Activated T-helper 1 cell treated with anti-CD3 and anti-CD28 coated beads, Interleukin-12 subunit alpha, Interleukin-12 subunit beta, Interleukin-2, Interleukin-4 antibody, amounts not matched to agents 30 ng/mL and 10 ng/mL and 1 ng/mL, durations not matched to agents 14 hours and 24 hours and 36 hours (primary cell): ENCODE measurements around the gene CFAP46. TPM values are rescaled to one million over a fixed set of nuclear protein-coding genes. Genes with fewer than 3 reads are reported as not detected.

Experiments
- DNase-seq: peaks from one replicate; pipeline ENCODE4 v3.0.0; 2021; ENCODE audit warnings: low spot score
- H3K27ac Mint-ChIP-seq: one replicate; pipeline ENCODE4 v1.8.0; 2021; ENCODE audit warnings: mild to moderate bottlenecking, mixed read lengths
- H3K27me3 Mint-ChIP-seq: one replicate; pipeline ENCODE4 v1.8.0; 2022; ENCODE audit warnings: mild to moderate bottlenecking, moderate library complexity, mixed read lengths; ENCODE audit not compliant: insufficient read depth
- H3K36me3 Mint-ChIP-seq: one replicate; pipeline ENCODE4 v1.8.0; 2021; ENCODE audit warnings: low read depth, mixed read lengths
- H3K4me1 Mint-ChIP-seq: one replicate; pipeline ENCODE4 v1.8.0; 2021; ENCODE audit warnings: low read depth, mixed read lengths
- H3K4me3 Mint-ChIP-seq: one replicate; pipeline ENCODE4 v1.8.0; 2021; ENCODE audit warnings: mild to moderate bottlenecking, moderate library complexity, mixed read lengths
- H3K9me3 Mint-ChIP-seq: one replicate; pipeline ENCODE4 v1.8.0; 2021; ENCODE audit warnings: mixed read lengths
- intact Hi-C: fragments of 100-400 bp; cut with micrococcal nuclease; formaldehyde crosslinking; loops from one replicate; pipeline ENCODE4 v1.15.1; 2024
- total RNA-seq: library from RNA; stranded (reverse); gene quantifications from 2 replicates; pipeline ENCODE4 v1.2.3, GENCODE V29; 2022

Gene CFAP46
- total RNA-seq, 1 donor from 2014 or later, result not detected

DNA sequence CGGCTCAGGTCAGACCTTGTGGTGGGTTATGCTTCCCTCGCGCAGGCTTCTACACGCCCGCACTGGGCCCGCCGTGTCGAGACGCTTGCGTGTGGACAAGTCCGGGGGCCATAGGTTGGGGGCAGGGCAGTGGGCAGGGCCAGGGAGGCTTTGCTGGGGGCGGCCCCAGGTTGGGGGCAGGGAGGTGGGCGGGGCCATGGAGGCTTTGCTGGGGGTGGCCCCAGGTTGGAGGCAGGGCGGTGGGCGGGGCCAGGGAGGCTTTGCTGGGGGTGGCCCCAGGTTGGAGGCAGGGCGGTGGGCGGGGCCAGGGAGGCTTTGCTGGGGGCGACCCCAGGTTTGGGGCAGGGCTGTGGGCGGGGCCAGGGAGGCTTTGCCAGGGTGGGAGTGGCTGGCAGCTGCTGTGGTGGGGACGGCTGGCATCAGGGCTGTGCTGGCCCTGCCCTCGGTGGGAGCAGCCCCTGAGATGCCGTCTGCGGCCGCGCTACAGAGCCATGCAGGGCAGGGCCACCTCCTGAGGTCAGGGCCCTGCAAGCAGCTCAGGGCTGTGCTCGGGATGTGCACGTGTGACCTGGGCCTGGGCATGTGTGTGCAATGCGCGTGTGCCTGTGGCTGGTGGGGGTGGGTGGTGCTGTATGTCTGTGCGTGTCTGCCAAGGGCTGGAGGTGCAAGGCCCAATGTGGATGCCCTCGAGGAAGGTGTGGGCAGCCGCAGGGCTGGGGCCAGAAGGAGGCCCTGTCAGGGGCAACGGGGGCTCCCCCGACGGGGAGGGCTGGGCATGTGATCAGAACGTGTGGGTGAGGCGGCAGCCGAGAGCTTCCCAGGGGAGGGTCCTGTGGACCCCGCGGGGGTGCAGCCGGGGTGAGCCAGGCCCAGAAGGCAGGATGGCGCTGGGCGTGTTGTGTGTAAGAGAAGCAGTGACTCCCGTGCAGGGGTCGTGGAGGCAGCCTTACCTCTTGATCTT is 84.0 kb downstream of the CFAP46 start:
- H3K36me3 Mint-ChIP-seq, result no peaks in the 10 kb centered on the region
- H3K27ac Mint-ChIP-seq, result no peak overlapping the region
- DNase-seq, result no peak

DNA sequence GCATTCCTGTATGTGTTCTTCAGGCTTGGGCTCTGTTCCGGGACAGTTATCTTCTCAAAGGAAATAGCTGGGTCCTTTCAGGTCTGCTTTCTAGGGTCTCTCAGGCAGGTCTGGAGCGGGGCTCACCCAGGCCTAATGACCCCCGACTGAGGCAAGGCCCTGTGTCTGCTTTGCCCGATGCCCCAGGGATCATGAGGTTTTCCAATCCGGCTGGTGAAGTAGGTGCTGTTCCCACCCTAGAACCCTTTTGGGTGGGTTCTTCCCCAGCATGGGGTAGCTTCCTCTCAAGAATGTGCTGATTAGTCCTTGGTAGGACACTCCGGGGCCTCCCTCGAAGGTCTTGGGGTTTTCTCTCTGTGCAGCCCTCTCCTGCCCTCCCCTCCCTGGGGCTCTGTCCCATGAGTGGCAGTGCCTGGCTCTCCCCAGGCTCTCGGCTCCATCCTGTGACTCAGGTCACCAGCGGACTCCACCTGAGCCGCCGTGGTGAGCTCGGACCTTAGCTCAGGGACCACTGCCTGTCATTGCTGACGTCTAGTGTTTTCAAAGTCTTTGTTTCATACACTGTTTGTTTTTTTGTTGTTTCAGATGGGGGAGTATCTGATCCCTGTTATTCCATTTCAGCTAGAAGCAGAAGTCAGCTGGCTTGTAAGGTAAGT is 85.4 kb downstream of the CFAP46 start:
- Mint-ChIP-seq H3K9me3 (no peaks in the 10 kb centered on the region), H3K4me1 (no peaks in the 10 kb centered on the region), H3K36me3 (no peaks in the 10 kb centered on the region), H3K4me3 (no peak overlapping the region), H3K27me3 (peaks cover 3% of the 10 kb centered on the region), H3K27ac (no peak overlapping the region)
- intact Hi-C loops, result no loop called here
- no peak for DNase-seq

More for the DNA sequence above, 84.0 kb downstream of the CFAP46 start:
- Mint-ChIP-seq H3K9me3 (no peaks in the 10 kb centered on the region), H3K4me3 (no peak overlapping the region), H3K27me3 (peaks cover 3% of the 10 kb centered on the region), H3K4me1 (no peaks in the 10 kb centered on the region)
- intact Hi-C loops, result no loop called here

- intact Hi-C loops, result no loop called here
- Mint-ChIP-seq H3K4me1 (no peaks in the 10 kb centered on the region), H3K4me3 (no peak overlapping the region), H3K36me3 (no peaks in the 10 kb centered on the region), H3K27ac (no peak overlapping the region), H3K27me3 (peaks cover 3% of the 10 kb centered on the region), H3K9me3 (no peaks in the 10 kb centered on the region)
- DNase-seq, result no peak
These were observed 86.5 kb downstream of the CFAP46 start for GRCh38 chr10:132855889-132856288.

GRCh38 chr10:132851451-132851850 is 90.9 kb downstream of the CFAP46 start:
- Mint-ChIP-seq H3K9me3 (no peaks in the 10 kb centered on the region), H3K4me3 (no peak overlapping the region), H3K27me3 (peaks cover 9% of the 10 kb centered on the region), H3K36me3 (no peaks in the 10 kb centered on the region), H3K4me1 (no peaks in the 10 kb centered on the region), H3K27ac (no peak overlapping the region)
- DNase-seq, result no peak
- intact Hi-C loops, result no loop called here

GRCh38 chr10:132850896-132851295 is 91.5 kb downstream of the CFAP46 start:
- H3K9me3 Mint-ChIP-seq, result no peaks in the 10 kb centered on the region
- DNase-seq, result no peak
- no peak overlapping the region for H3K4me3 Mint-ChIP-seq
- H3K27ac Mint-ChIP-seq, result no peak overlapping the region
- H3K27me3 Mint-ChIP-seq, result peaks cover 9% of the 10 kb centered on the region
- H3K36me3 Mint-ChIP-seq, result no peaks in the 10 kb centered on the region
- no peaks in the 10 kb centered on the region for H3K4me1 Mint-ChIP-seq
- intact Hi-C loops, result no loop called here

- Mint-ChIP-seq H3K36me3 (no peaks in the 10 kb centered on the region), H3K27me3 (peaks cover 9% of the 10 kb centered on the region), H3K4me1 (no peaks in the 10 kb centered on the region), H3K9me3 (no peaks in the 10 kb centered on the region), H3K27ac (no peak overlapping the region), H3K4me3 (no peak overlapping the region)
- DNase-seq, result no peak
- intact Hi-C loops, result no loop called here
These were observed 92.1 kb downstream of the CFAP46 start for GRCh38 chr10:132850246-132850645.

DNA sequence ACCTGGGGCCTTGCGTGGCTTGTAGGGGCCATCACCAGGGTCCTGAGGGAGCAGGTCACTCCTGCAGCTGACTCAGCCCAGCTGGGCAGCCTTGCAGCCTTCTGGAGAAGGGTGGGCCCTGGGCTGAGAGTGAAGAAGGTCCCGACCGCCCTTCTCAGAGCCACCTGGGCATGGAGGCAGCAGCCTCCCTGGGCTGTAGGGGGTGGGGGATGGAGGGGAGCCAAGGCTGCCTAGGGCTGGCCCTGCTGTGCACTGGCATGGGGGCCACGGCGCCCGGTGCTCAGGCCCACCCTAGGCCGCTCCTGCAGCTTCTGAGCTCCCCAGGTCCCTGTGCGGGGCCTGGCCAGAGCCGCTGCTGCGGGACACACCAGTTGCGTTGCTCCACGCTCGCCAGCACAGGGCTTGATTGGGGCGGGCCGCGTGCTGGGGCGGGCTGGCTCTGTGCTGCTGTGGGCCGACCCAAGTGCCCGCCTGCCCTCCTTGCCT is 92.8 kb downstream of the CFAP46 start:
- no peaks in the 10 kb centered on the region for H3K4me1 Mint-ChIP-seq
- DNase-seq, result no peak
- no peak overlapping the region for H3K4me3 Mint-ChIP-seq
- intact Hi-C loops, result no loop called here
- no peak overlapping the region for H3K27ac Mint-ChIP-seq
- H3K36me3 Mint-ChIP-seq, result no peaks in the 10 kb centered on the region
- H3K27me3 Mint-ChIP-seq, result peaks cover 9% of the 10 kb centered on the region
- no peaks in the 10 kb centered on the region for H3K9me3 Mint-ChIP-seq

DNA sequence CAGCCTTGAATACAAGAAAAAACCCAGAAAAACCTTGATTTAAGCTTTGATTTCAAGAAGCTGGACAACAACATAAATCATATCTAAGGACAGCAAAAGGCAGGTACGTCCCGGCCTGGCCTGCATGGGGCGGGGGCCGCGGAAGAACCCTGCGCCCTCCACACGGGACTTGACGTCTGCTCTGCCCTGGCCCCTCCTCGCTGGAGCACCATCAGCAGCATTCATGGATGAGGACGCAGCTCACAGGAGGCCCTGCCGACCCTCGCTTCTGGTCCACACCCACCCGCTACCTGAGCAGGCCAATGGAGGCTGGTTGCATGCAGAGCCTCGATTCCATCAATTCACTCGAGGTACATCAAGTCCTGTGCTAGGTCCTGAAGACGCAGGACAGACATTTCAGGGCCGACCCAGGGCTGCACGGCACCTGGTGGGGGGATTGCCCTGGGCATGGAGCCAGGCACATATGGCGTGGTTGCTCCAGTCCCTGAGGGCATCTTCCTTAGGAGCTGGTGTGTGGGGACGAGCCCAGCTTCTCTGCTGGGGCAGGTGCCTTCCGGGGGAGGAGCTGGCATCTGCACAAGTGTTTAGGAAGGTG is 93.3 kb downstream of the CFAP46 start:
- Mint-ChIP-seq H3K36me3 (no peaks in the 10 kb centered on the region), H3K4me1 (no peaks in the 10 kb centered on the region), H3K27ac (no peak overlapping the region), H3K27me3 (peaks cover 9% of the 10 kb centered on the region), H3K9me3 (no peaks in the 10 kb centered on the region), H3K4me3 (no peak overlapping the region)
- DNase-seq, result no peak
- intact Hi-C loops, result no loop called here

DNA sequence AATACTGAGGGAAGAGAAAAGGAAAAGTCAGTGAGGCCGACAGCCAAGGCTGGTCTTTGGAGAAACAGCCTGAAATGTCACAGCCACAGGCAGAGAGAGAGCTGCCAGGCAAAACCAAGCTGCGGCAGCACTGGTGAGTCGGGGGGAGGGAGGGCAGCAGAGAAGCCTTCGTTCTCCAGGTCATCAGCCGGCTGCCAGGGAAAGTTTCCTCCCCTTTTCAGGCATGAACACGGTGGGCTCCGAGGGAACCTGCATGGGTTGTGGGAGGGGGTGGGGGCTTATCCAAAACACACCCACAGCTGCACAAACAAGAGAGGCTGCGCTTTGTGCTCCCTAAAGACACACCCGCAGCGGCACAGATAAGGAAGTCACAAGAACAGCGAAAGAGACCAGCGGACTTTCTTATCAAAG is 94.1 kb downstream of the CFAP46 start:
- Mint-ChIP-seq H3K9me3 (no peaks in the 10 kb centered on the region), H3K4me3 (no peak overlapping the region)
- intact Hi-C loops, result no loop called here

DNA sequence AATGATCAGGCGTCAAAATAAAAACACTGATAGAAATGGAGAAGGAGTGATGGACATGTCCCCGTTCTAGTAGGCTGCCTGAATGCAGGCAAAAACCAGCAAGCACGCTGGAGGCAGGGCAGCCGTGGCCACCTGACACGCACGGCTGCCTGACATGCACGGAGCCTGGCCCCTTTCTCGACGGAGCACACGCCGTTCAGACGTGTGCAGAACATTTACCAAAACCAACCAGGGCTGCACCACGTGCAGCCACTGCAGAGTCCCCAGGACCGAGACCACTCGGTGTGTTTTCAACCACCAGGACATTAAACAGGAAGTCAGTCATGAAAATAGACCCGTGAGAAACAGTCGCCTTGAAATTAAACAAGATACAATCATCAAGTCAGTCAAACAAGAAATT is 94.5 kb downstream of the CFAP46 start:
- H3K4me3 Mint-ChIP-seq, result no peak overlapping the region

More for the DNA sequence above, 94.1 kb downstream of the CFAP46 start:
- no peak for DNase-seq
- Mint-ChIP-seq H3K36me3 (no peaks in the 10 kb centered on the region), H3K4me1 (no peaks in the 10 kb centered on the region), H3K27me3 (peaks cover 6% of the 10 kb centered on the region), H3K27ac (no peak overlapping the region)

DNA sequence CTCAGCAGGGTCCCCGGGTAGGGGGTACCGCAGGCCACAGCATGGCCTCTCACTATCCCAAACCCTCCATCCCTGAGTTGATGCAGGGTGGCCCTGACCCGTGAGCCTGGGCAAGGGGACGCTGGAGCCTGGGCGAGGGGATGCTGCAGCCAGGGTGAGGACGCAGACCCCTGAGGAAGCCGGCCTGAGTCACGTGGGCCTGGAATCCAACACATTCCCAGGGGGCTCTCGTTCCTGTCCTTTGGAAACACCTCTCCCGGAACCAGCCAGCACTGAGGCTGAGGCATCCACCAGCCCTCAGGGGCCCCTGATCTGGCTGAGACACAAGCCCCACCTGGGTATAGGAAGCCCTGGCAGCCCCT is 95.0 kb downstream of the CFAP46 start:
- intact Hi-C loops, result no loop called here
- Mint-ChIP-seq H3K9me3 (peaks cover under 1% of the 10 kb centered on the region), H3K36me3 (no peaks in the 10 kb centered on the region), H3K27me3 (peaks cover 6% of the 10 kb centered on the region), H3K4me3 (no peak overlapping the region), H3K27ac (no peak overlapping the region), H3K4me1 (no peaks in the 10 kb centered on the region)
- no peak for DNase-seq

More for the DNA sequence above, 94.5 kb downstream of the CFAP46 start:
- Mint-ChIP-seq H3K9me3 (no peaks in the 10 kb centered on the region), H3K4me1 (no peaks in the 10 kb centered on the region), H3K27ac (no peak overlapping the region), H3K27me3 (peaks cover 6% of the 10 kb centered on the region), H3K36me3 (no peaks in the 10 kb centered on the region)
- intact Hi-C loops, result no loop called here
- DNase-seq, result no peak

DNA sequence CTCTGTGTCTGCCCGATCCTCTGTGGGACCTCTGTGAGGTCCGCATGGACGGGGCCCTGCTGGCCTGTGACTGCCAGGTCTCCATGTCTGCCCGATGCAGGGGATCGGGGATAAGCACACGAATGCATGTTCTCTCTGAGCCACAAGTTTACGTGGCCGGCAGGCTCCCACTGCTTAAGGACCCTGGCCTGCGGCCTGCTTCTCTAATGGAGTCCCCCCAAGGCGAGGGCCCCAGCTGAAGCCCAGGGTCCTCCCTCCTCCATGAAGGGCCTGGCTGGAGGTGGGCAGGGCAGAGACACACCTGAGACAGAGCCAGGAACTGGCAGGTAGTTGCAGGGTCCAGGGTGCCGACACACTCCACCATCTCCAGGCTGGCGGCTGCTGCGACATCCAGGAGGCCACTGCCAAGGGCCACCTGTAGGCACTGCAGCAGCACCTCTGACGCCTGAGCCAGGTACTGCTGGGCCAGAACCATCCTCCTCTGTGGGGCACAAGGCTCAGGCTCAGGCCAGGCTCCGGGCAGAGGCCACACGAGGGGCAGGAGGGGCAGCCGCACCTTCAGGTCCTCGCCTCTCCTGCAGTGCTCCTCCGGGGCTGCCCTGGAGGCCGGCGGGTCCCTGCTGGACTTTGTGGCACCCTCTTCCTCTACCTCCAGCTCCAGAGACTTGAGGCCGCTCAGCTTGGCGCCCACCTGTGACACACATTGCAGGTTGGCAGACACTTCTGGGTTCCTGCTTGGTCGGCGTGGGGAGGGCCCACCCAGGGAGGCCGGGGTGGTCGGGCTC is 95.5 kb downstream of the CFAP46 start:
- no peaks in the 10 kb centered on the region for H3K4me1 Mint-ChIP-seq
- intact Hi-C loops, result no loop called here
- H3K27me3 Mint-ChIP-seq, result peaks cover 6% of the 10 kb centered on the region
- H3K9me3 Mint-ChIP-seq, result peaks cover 7% of the 10 kb centered on the region
- H3K27ac Mint-ChIP-seq, result no peak overlapping the region
- no peak overlapping the region for H3K4me3 Mint-ChIP-seq
- H3K36me3 Mint-ChIP-seq, result no peaks in the 10 kb centered on the region
- no peak for DNase-seq
